ENCODE results near the gene MRGPRD.
"Not testable (repeated sequence)": the region's sequence is repeated elsewhere in the genome, so short reads cannot be mapped to it uniquely, and the experiment has no call there.

MRGPRD gene

GRCh38 chr11:68977781-68978625 is 2.8 kb downstream of the MRGPRD start:
- Histone ChIP-seq H2AFZ (ENCODE audit: low read depth, low read length) (no peak overlapping the region), H3K36me3 (replicated peaks; ENCODE audit: low read depth, low read length) (no peaks in the 10 kb centered on the region), H3K9me3 (ENCODE audit: insufficient read depth, low read length) (no peaks in the 10 kb centered on the region), H3K4me2 (ENCODE audit: low read length) (no peak overlapping the region), H3K79me2 (ENCODE audit: low read length) (no peaks in the 10 kb centered on the region), H4K20me1 (ENCODE audit: insufficient read depth, low read length) (no peaks in the 10 kb centered on the region), H3K4me3 (ENCODE audit: low read length) (no peak overlapping the region), H3K9ac (ENCODE audit: low read length) (no peak overlapping the region), H3K4me1 (ENCODE audit: low read length) (no peaks in the 10 kb centered on the region), H3K27me3 (ENCODE audit: low read depth, low read length) (peaks cover 24% of the 10 kb centered on the region), H3K27ac (ENCODE audit: low read length) (no peak overlapping the region)
- TF ChIP-seq EZH2phosphoT487 (IDR thresholded peaks at IDR 0.05; ENCODE audit: low read depth): no peak
- TF ChIP-seq CTCF (IDR thresholded peaks at IDR 0.05; ENCODE audit: low read depth, low read length): no peak

GRCh38 chr11:68976563-68976962 is 4.2 kb downstream of the MRGPRD start:
- Histone ChIP-seq H3K79me2 (ENCODE audit: low read length) (no peaks in the 10 kb centered on the region), H3K4me1 (ENCODE audit: low read length) (no peaks in the 10 kb centered on the region), H3K36me3 (replicated peaks; ENCODE audit: low read depth, low read length) (no peaks in the 10 kb centered on the region), H3K27ac (ENCODE audit: low read length) (no peak overlapping the region), H3K4me3 (ENCODE audit: low read length) (no peak overlapping the region), H3K4me2 (ENCODE audit: low read length) (no peak overlapping the region), H3K9me3 (ENCODE audit: insufficient read depth, low read length) (no peaks in the 10 kb centered on the region), H3K27me3 (ENCODE audit: low read depth, low read length) (peaks cover 11% of the 10 kb centered on the region), H3K9ac (ENCODE audit: low read length) (no peak overlapping the region), H4K20me1 (ENCODE audit: insufficient read depth, low read length) (no peaks in the 10 kb centered on the region), H2AFZ (ENCODE audit: low read depth, low read length) (no peak overlapping the region)
- no peak for TF ChIP-seq EZH2phosphoT487 (IDR thresholded peaks at IDR 0.05; ENCODE audit: low read depth)
- TF ChIP-seq CTCF (IDR thresholded peaks at IDR 0.05; ENCODE audit: low read depth, low read length): no peak

GRCh38 chr11:68976095-68976494 is 4.7 kb downstream of the MRGPRD start:
- no peaks in the 10 kb centered on the region for H3K79me2 ChIP-seq (ENCODE audit: low read length)
- H3K9ac ChIP-seq (ENCODE audit: low read length): no peak overlapping the region
- H3K27ac ChIP-seq (ENCODE audit: low read length): no peak overlapping the region
- no peak overlapping the region for H3K4me2 ChIP-seq (ENCODE audit: low read length)
- no peaks in the 10 kb centered on the region for H3K9me3 ChIP-seq (ENCODE audit: insufficient read depth, low read length)
- no peaks in the 10 kb centered on the region for H3K36me3 ChIP-seq (replicated peaks; ENCODE audit: low read depth, low read length)
- H3K27me3 ChIP-seq (ENCODE audit: low read depth, low read length): peaks cover 15% of the 10 kb centered on the region
- no peak overlapping the region for H3K4me3 ChIP-seq (ENCODE audit: low read length)
- no peaks in the 10 kb centered on the region for H4K20me1 ChIP-seq (ENCODE audit: insufficient read depth, low read length)
- no peak overlapping the region for H2AFZ ChIP-seq (ENCODE audit: low read depth, low read length)
- TF ChIP-seq CTCF (IDR thresholded peaks at IDR 0.05; ENCODE audit: low read depth, low read length): no peak
- TF ChIP-seq EZH2phosphoT487 (IDR thresholded peaks at IDR 0.05; ENCODE audit: low read depth): no peak
- no peaks in the 10 kb centered on the region for H3K4me1 ChIP-seq (ENCODE audit: low read length)

GRCh38 chr11:68974421-68975194 is 6.2 kb downstream of the MRGPRD start:
- no peaks in the 10 kb centered on the region for H3K79me2 ChIP-seq (ENCODE audit: low read length)
- TF ChIP-seq EZH2phosphoT487 (IDR thresholded peaks at IDR 0.05; ENCODE audit: low read depth) (no peak), CTCF (IDR thresholded peaks at IDR 0.05; ENCODE audit: low read depth, low read length) (no peak)
- no peaks in the 10 kb centered on the region for H3K9me3 ChIP-seq (ENCODE audit: insufficient read depth, low read length)
- H2AFZ ChIP-seq (ENCODE audit: low read depth, low read length): peak overlapping the region; percentile 16; the same call in 1 of the 2 replicates
- no peaks in the 10 kb centered on the region for H4K20me1 ChIP-seq (ENCODE audit: insufficient read depth, low read length)
- no peak overlapping the region for H3K9ac ChIP-seq (ENCODE audit: low read length)
- H3K36me3 ChIP-seq (replicated peaks; ENCODE audit: low read depth, low read length): no peaks in the 10 kb centered on the region
- no peaks in the 10 kb centered on the region for H3K4me1 ChIP-seq (ENCODE audit: low read length)
- no peak overlapping the region; the same call in 1 of the 2 replicates for H3K4me2 ChIP-seq (ENCODE audit: low read length)
- peaks cover 27% of the 10 kb centered on the region for H3K27me3 ChIP-seq (ENCODE audit: low read depth, low read length)
- H3K27ac ChIP-seq (ENCODE audit: low read length): no peak overlapping the region
- H3K4me3 ChIP-seq (ENCODE audit: low read length): no peak overlapping the region

- H4K20me1 ChIP-seq (ENCODE audit: insufficient read depth, low read length); H3K4me1 ChIP-seq (ENCODE audit: low read length); H3K4me2 ChIP-seq (ENCODE audit: low read length); H3K79me2 ChIP-seq (ENCODE audit: low read length); H3K27ac ChIP-seq (ENCODE audit: low read length); H2AFZ ChIP-seq (ENCODE audit: low read depth, low read length); H3K4me3 ChIP-seq (ENCODE audit: low read length); H3K9ac ChIP-seq (ENCODE audit: low read length); H3K36me3 ChIP-seq (replicated peaks; ENCODE audit: low read depth, low read length); H3K9me3 ChIP-seq (ENCODE audit: insufficient read depth, low read length): not testable (repeated sequence)
- peaks cover 27% of the 10 kb centered on the region for H3K27me3 ChIP-seq (ENCODE audit: low read depth, low read length)
These were observed 7.1 kb downstream of the MRGPRD start for GRCh38 chr11:68973706-68974105.
